ENCODE measurements around the gene HOXC13.

HOXC13 gene

GRCh38 chr12:53971129-53971528 lies 32.5 kb downstream of the HOXC13 start:
- DNase-seq, result no peak

GRCh38 chr12:53971686-53972085 lies 33.1 kb downstream of the HOXC13 start:
- DNase-seq, result no peak

- DNase-seq, result no peak
Observed at GRCh38 chr12:53972152-53972702, 33.6 kb downstream of the HOXC13 start.

- no peak for DNase-seq
Observed at GRCh38 chr12:53972722-53973235, 34.1 kb downstream of the HOXC13 start, which contains the start of gene HOXC11. Gene HOXC11 (plus strand): TSS chr12:53973126. CDS start chr12:53973242, 116 bp downstream.

- no peak for DNase-seq
Observed at GRCh38 chr12:53973236-53974042, 34.8 kb downstream of the HOXC13 start.

GRCh38 chr12:53974084-53975063 lies 35.7 kb downstream of the HOXC13 start, which contains the start of gene HOTAIR:
Gene HOTAIR (minus strand): TSS chr12:53974954.
- peak in 1 of 2 donors; percentile 41 for DNase-seq

- no peak for DNase-seq
Observed at GRCh38 chr12:53975064-53975471, 36.4 kb downstream of the HOXC13 start.

- DNase-seq, result no peak
Observed at GRCh38 chr12:53975479-53976152, 37.0 kb downstream of the HOXC13 start.

GRCh38 chr12:53976172-53976822 lies 37.7 kb downstream of the HOXC13 start:
- no peak for DNase-seq

GRCh38 chr12:53976823-53977595 lies 38.4 kb downstream of the HOXC13 start:
- DNase-seq, result no peak

GRCh38 chr12:53977596-53978445 lies 39.2 kb downstream of the HOXC13 start:
- no peak for DNase-seq

GRCh38 chr12:53978477-53979356 lies 40.1 kb downstream of the HOXC13 start:
- DNase-seq, result no peak

- no peak for DNase-seq
Observed at GRCh38 chr12:53980104-53980801, 41.6 kb downstream of the HOXC13 start.

GRCh38 chr12:53980802-53981496 lies 42.3 kb downstream of the HOXC13 start:
- DNase-seq, result no peak

- no peak for DNase-seq
Observed at GRCh38 chr12:53981634-53982565, 43.3 kb downstream of the HOXC13 start.
